Mammary epithelial cell (primary cell): Measurements from ENCODE around the gene RGMB.
"Not testable (repeated sequence)": the region's sequence is repeated elsewhere in the genome, so short reads cannot be mapped to it uniquely, and the experiment has no call there.

Source experiments
- CTCF ChIP-seq, 2 donors: IDR thresholded peaks in 1 of 2; conservative IDR thresholded peaks in 1 of 2; 2 replicates each; pipeline ENCODE4 v1.5.1; 2011 to 2012; ENCODE audit warnings: inconsistent platforms in 2 of 2, low read length in 2 of 2, mild to moderate bottlenecking in 2 of 2, control low read depth in 1 of 2, low read depth in 1 of 2; ENCODE audit not compliant: insufficient read depth in 1 of 2; ENCODE audit errors: extremely low read depth in 1 of 2
- EZH2 ChIP-seq: IDR thresholded peaks from 2 replicates; pipeline ENCODE4 v1.6.1; 2012; ENCODE audit warnings: low read length, inconsistent platforms, borderline replicate concordance

- TF ChIP-seq CTCF (conservative IDR thresholded peaks at IDR 0.05 in 1 of 2, IDR thresholded peaks at IDR 0.05 in 1 of 2; ENCODE audit: extremely low read depth in 1 of 2, insufficient read depth in 1 of 2, low read depth in 1 of 2, low read length in 2 of 2); EZH2: not testable (repeated sequence)
Measured at GRCh38 chr5:98752801-98753200, 20.7 kb upstream of the RGMB start.
